Bladder microvascular endothelial cell (primary cell): Measurements from ENCODE around the gene USP17L18. TPM values are rescaled to one million over a fixed set of nuclear protein-coding genes. Genes with fewer than 3 reads are reported as not detected.

Source experiments
- total RNA-seq: library from RNA; depleted of rRNA; stranded (reverse); fragments of >200 nt; gene quantifications from 2 replicates; pipeline ENCODE4 v1.2.3, GENCODE V29; 2014

Gene USP17L18
- not detected in 2 replicates for total RNA-seq

GRCh38 chr4:9247953-9248680, at the start of gene USP17L18:
Gene USP17L18, plus strand, starts transcription at chr4:9248630. Its CDS starts 0 bp downstream, at chr4:9248630.

GRCh38 chr4:9210357-9210756, 38.1 kb upstream of the USP17L18 start, which contains the start of gene USP17L10:
Gene USP17L10, plus strand, starts transcription at chr4:9210657. Its CDS starts 0 bp downstream, at chr4:9210657.

GRCh38 chr4:9215105-9215504, 33.3 kb upstream of the USP17L18 start, which contains the start of gene USP17L11:
Gene USP17L11, plus strand, starts transcription at chr4:9215405. Its CDS starts 0 bp downstream, at chr4:9215405.

GRCh38 chr4:9219852-9220251, 28.6 kb upstream of the USP17L18 start, which contains the start of gene USP17L12:
Gene USP17L12, plus strand, starts transcription at chr4:9220152. Its CDS starts 0 bp downstream, at chr4:9220152.

GRCh38 chr4:9224596-9224995, 23.8 kb upstream of the USP17L18 start, which contains the start of gene USP17L13:
Gene USP17L13, plus strand, starts transcription at chr4:9224896. Its CDS starts 0 bp downstream, at chr4:9224896.

GRCh38 chr4:9234085-9234484, 14.3 kb upstream of the USP17L18 start, which contains the start of gene USP17L15:
Gene USP17L15, plus strand, starts transcription at chr4:9234385. Its CDS starts 0 bp downstream, at chr4:9234385.

GRCh38 chr4:9243579-9243978, 4.9 kb upstream of the USP17L18 start, which contains the start of gene USP17L17:
Gene USP17L17, plus strand, starts transcription at chr4:9243879. Its CDS starts 0 bp downstream, at chr4:9243879.

GRCh38 chr4:9253078-9253477, 4.6 kb downstream of the USP17L18 start, which contains the start of gene USP17L19:
Gene USP17L19, plus strand, starts transcription at chr4:9253378. Its CDS starts 0 bp downstream, at chr4:9253378.

GRCh38 chr4:9257824-9258223, 9.4 kb downstream of the USP17L18 start, which contains the start of gene USP17L20:
Gene USP17L20, plus strand, starts transcription at chr4:9258124. Its CDS starts 0 bp downstream, at chr4:9258124.

GRCh38 chr4:9262572-9262971, 14.1 kb downstream of the USP17L18 start, which contains the start of gene USP17L21:
Gene USP17L21, plus strand, starts transcription at chr4:9262872. Its CDS starts 0 bp downstream, at chr4:9262872.

GRCh38 chr4:9267319-9267718, 18.9 kb downstream of the USP17L18 start, which contains the start of gene USP17L22:
Gene USP17L22, plus strand, starts transcription at chr4:9267619. Its CDS starts 0 bp downstream, at chr4:9267619.

Other genes starting within 250 kb of the USP17L18 start
- gene FAM90A26, start 78.2 kb upstream of the USP17L18 start, total RNA-seq: not detected in 2 replicates
- not detected in 2 replicates for gene USP17L10, start 38.0 kb upstream of the USP17L18 start, total RNA-seq
- not detected in 2 replicates for gene USP17L11, start 33.2 kb upstream of the USP17L18 start, total RNA-seq
- not detected in 2 replicates for gene USP17L12, start 28.5 kb upstream of the USP17L18 start, total RNA-seq
- not detected in 2 replicates for gene USP17L13, start 23.7 kb upstream of the USP17L18 start, total RNA-seq
- not detected in 2 replicates for gene USP17L15, start 14.2 kb upstream of the USP17L18 start, total RNA-seq
- gene USP17L17, start 4.8 kb upstream of the USP17L18 start, total RNA-seq: not detected in 2 replicates
- not detected in 2 replicates for gene USP17L19, start 4.7 kb downstream of the USP17L18 start, total RNA-seq
- gene USP17L20, start 9.5 kb downstream of the USP17L18 start, total RNA-seq: not detected in 2 replicates
- not detected in 2 replicates for gene USP17L21, start 14.2 kb downstream of the USP17L18 start, total RNA-seq
- not detected in 2 replicates for gene USP17L22, start 19.0 kb downstream of the USP17L18 start, total RNA-seq
- not detected in 2 replicates for gene USP17L24, start 76.5 kb downstream of the USP17L18 start, total RNA-seq
- gene USP17L25, start 81.3 kb downstream of the USP17L18 start, total RNA-seq: not detected in 2 replicates
- gene USP17L26, start 86.0 kb downstream of the USP17L18 start, total RNA-seq: not detected in 2 replicates
- not detected in 2 replicates for gene USP17L5, start 90.8 kb downstream of the USP17L18 start, total RNA-seq
- gene USP17L27, start 95.5 kb downstream of the USP17L18 start, total RNA-seq: not detected in 2 replicates
- not detected in 2 replicates for gene USP17L28, start 100.3 kb downstream of the USP17L18 start, total RNA-seq
- not detected in 2 replicates for gene USP17L29, start 105.0 kb downstream of the USP17L18 start, total RNA-seq
- gene USP17L30, start 114.5 kb downstream of the USP17L18 start, total RNA-seq: not detected in 2 replicates
- not detected in 2 replicates for gene DEFB131A, start 195.8 kb downstream of the USP17L18 start, total RNA-seq